ENCODE results near the gene KLHL35. TPM values are rescaled to one million over a fixed set of nuclear protein-coding genes. Genes with fewer than 3 reads are reported as not detected.
"Not testable (repeated sequence)": the region's sequence is repeated elsewhere in the genome, so short reads cannot be mapped to it uniquely, and the experiment has no call there.

KLHL35 gene
- total RNA-seq, 1 donor from 2014 or later: 0.70 TPM

- no peak for DNase-seq (ENCODE audit: low read depth)
Observed at GRCh38 chr11:75423721-75424120, 9.3 kb downstream of the KLHL35 start.

GRCh38 chr11:75422248-75423231 lies 10.5 kb downstream of the KLHL35 start:
- DNase-seq (ENCODE audit: low read depth): no peak

- DNase-seq (ENCODE audit: low read depth): no peak
Observed at GRCh38 chr11:75421902-75422247, 11.1 kb downstream of the KLHL35 start.

GRCh38 chr11:75421035-75421602 lies 11.9 kb downstream of the KLHL35 start:
- no peak for DNase-seq (ENCODE audit: low read depth)

- no peak for DNase-seq (ENCODE audit: low read depth)
Observed at GRCh38 chr11:75420224-75421034, 12.6 kb downstream of the KLHL35 start.

GRCh38 chr11:75413864-75414263 lies 19.1 kb downstream of the KLHL35 start:
- DNase-seq (ENCODE audit: low read depth): no peak

GRCh38 chr11:75413146-75413545 lies 19.9 kb downstream of the KLHL35 start:
- not testable (repeated sequence) for DNase-seq (ENCODE audit: low read depth)

GRCh38 chr11:75409971-75410370 lies 23.0 kb downstream of the KLHL35 start:
- DNase-seq (ENCODE audit: low read depth): not testable (repeated sequence)

GRCh38 chr11:75408957-75409219 lies 24.1 kb downstream of the KLHL35 start:
- no peak for DNase-seq (ENCODE audit: low read depth)

GRCh38 chr11:75406338-75406777 lies 26.6 kb downstream of the KLHL35 start:
- DNase-seq (ENCODE audit: low read depth): no peak

- no peak for DNase-seq (ENCODE audit: low read depth)
Observed at GRCh38 chr11:75403983-75404658, 28.9 kb downstream of the KLHL35 start.

- DNase-seq (ENCODE audit: low read depth): peak; percentile 45
Observed at GRCh38 chr11:75403037-75403436, 30.0 kb downstream of the KLHL35 start.

GRCh38 chr11:75402002-75402773 lies 30.8 kb downstream of the KLHL35 start:
- no peak for DNase-seq (ENCODE audit: low read depth)

- peak; percentile 17 for DNase-seq (ENCODE audit: low read depth)
Observed at GRCh38 chr11:75400146-75400865, 32.7 kb downstream of the KLHL35 start.

GRCh38 chr11:75399344-75400145 lies 33.5 kb downstream of the KLHL35 start, which contains the start of gene RPS3:
Gene RPS3 (plus strand): TSS chr11:75399518. CDS start chr11:75399548, 30 bp downstream.
- DNase-seq (ENCODE audit: low read depth): peak; percentile 82

- DNase-seq (ENCODE audit: low read depth): no peak
Observed at GRCh38 chr11:75398906-75399305, 34.1 kb downstream of the KLHL35 start.

GRCh38 chr11:75394085-75394840 lies 38.7 kb downstream of the KLHL35 start:
- DNase-seq (ENCODE audit: low read depth): no peak

- no peak for DNase-seq (ENCODE audit: low read depth)
Observed at GRCh38 chr11:75389925-75390324, 43.1 kb downstream of the KLHL35 start.

- DNase-seq (ENCODE audit: low read depth): no peak
Observed at GRCh38 chr11:75389276-75389605, 43.8 kb downstream of the KLHL35 start.

Measured in renal cortical epithelial cell (primary cell).